Heart right ventricle (tissue), 16 donors: Measurements from ENCODE around the gene CNOT3. TPM values are rescaled to one million over a fixed set of nuclear protein-coding genes. Genes with fewer than 3 reads are reported as not detected.
A peak's percentile ranks its signal among the peaks of the same experiment; 100 is the strongest.

Experiments
- ATAC-seq, 8 donors: fragments of 200-7000 bp; cut with Tn5 transposase; one replicate each; pipeline ENCODE4 v1.9.1; 2020; ENCODE audit warnings: mild to moderate bottlenecking in 8 of 8, moderate library complexity in 8 of 8, moderate number of reproducible peaks in 1 of 8
- DNase-seq, 2 donors: peaks; one replicate each; pipeline ENCODE4 v3.0.0-alpha.2; 2020
- H3K27ac ChIP-seq, 10 donors: fragments of 200-600 bp; sonication (generic) in 2 of 10; one replicate each; pipeline versions ENCODE4 v1.5.0 to v1.8.0; 2020 to 2022; ENCODE audit warnings: mild to moderate bottlenecking in 3 of 10
- H3K27me3 ChIP-seq, 7 donors: fragments of 200-600 bp; one replicate each; pipeline ENCODE4 v1.8.0; 2021 to 2022; ENCODE audit warnings: mild to moderate bottlenecking in 2 of 7
- H3K36me3 ChIP-seq, 9 donors: fragments of 200-600 bp; sonication (generic) in 1 of 9; one replicate each; pipeline versions ENCODE4 v1.5.0 to v1.8.0; 2020 to 2022; ENCODE audit warnings: mild to moderate bottlenecking in 2 of 9
- H3K4me1 ChIP-seq, 9 donors: fragments of 200-600 bp; sonication (generic) in 1 of 9; one replicate each; pipeline versions ENCODE4 v1.5.0 to v1.8.0; 2020 to 2022; ENCODE audit warnings: mild to moderate bottlenecking in 4 of 9
- H3K4me3 ChIP-seq, 10 donors: fragments of 200-600 bp; sonication (generic) in 2 of 10; one replicate each; pipeline versions ENCODE4 v1.5.0 to v1.8.0; 2020 to 2022; ENCODE audit warnings: mild to moderate bottlenecking in 7 of 10, moderate library complexity in 2 of 10
- H3K9me3 ChIP-seq, 11 donors: fragments of 200-600 bp in 10 of 11; sonication (generic) in 2 of 11; one replicate each; pipeline versions ENCODE4 v1.5.0 to v1.8.0; 2013 to 2022; ENCODE audit warnings: mild to moderate bottlenecking in 2 of 11, control low read depth in 1 of 11, moderate library complexity in 1 of 11
- WGBS, 2 donors: extraction: QIAGEN DNeasy Blood & Tissue Kit; methylation state at CpG; one replicate each; pipeline ENCODE4 v1.1.7; 2013; ENCODE audit warnings: inconsistent platforms in 1 of 2; 5-methylcytosine and 5-hydroxymethylcytosine counted together
- intact Hi-C, 10 donors: fragments of 100-400 bp; cut with DNase I; formaldehyde crosslinking; loops; one replicate each; pipeline versions ENCODE4 v1.11.1 to v1.14.2; 2022
- polyA plus RNA-seq, 2 donors: library from polyadenylated mRNA; stranded (reverse); fragments of 200-250 nt; gene quantifications; one replicate each; pipeline ENCODE4 v1.2.3, GENCODE V29; 2013
- total RNA-seq, 10 donors: library from RNA; stranded (reverse); fragmentation: NEBNext Ultra II Directional in 3 of 10; extraction: Animal tissue kit (Norgen Biotek cat#: 25700) in 3 of 10; gene quantifications; one replicate each; pipeline versions ENCODE4 v1.2.1 to v1.2.4, GENCODE V29; 2021 to 2023
- TF ChIP-seq, protein P1 (sequence below), 9 donors: fragments of 200-600 bp; sonication (generic) in 2 of 9; IDR thresholded peaks; one replicate each; pipeline versions ENCODE4 v1.5.0 to v1.8.0; 2021 to 2022; ENCODE audit warnings: antibody characterized with exemption in 9 of 9, mild to moderate bottlenecking in 5 of 9, moderate library complexity in 1 of 9
- donor health status: Arrhythmogenic right ventricular cardiomyopathy.
- donor health status: ischemic (EF 13 %, LVEDD 7.1; RV severe dilation, severe dysfunction).
- donor health status: healthy with polysubstance abuse.
- donor health status: DM: no; HTN: yes; CAD: no.
- donor health status: DM: no; HTN: no; CAD: no.
- donor health status: ischemic (EF 25% LVEDD 6.9; RV normal size, moderate dysfunction).
- donor health status: ischemic (EF 25% LVEDD 5.7; RV mildly dilated, moderate dysfunction).
- donor health status: healthy.
- donor health status: DM: yes; HTN: yes; CAD: no.
- donor health status: Ischemic cardiomyopathy.
- donor health status: ischemic (EF 35%, LVEDD 5.7; RV mildly dilated, moderate dysfunction).
- donor health status: nonischemic (EF 11% LVEDD 7.7; RV severe dilation, severe dysfunction).
- donor health status: DM: yes; HTN: yes; CAD: no.
- donor health status: PGD.
- donor health status: ischemic (EF 29% LVEDD 5.4; RV normal size, mild dysfunction).
- donor health status: nonischemic (EF 23%, LVEDD 6.1; RV moderate dilation, normal function).

Gene CNOT3
- total and polyA plus RNA-seq, 12 donors: 14.5 to 27.8 (median 20.9) TPM

DNA sequence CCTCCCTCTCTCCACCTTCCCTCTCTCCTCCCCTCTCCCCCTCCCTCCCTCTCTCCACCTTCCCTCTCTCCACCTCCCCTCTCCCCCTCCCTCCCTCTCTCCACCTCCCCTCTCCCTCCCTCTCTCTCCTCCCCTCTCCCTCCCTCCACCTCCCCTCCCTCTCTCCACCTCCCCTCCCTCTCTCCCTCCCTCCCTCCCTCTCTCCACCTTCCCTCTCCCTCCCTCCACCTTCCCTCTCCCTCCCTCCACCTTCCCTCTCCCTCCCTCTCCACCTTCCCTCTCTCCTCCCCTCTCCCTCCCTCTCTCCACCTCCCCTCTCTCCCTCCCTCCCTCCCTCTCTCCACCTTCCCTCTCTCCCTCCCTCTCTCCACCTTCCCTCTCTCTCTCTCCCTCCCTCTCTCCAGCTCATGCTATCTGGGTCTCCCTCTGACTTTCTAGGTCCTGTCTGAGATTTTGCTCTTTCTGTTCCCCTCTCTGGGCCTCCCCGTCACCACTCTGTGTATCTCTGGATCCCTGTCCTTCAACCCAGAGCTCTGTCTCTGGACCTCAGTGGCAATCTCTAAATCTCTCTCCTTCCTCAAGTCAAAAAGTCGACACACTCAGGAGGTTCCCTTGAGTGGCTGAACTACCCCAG lies 3.5 kb upstream of the CNOT3 start:
- DNase-seq: no peak
- TF ChIP-seq, protein P1, sequence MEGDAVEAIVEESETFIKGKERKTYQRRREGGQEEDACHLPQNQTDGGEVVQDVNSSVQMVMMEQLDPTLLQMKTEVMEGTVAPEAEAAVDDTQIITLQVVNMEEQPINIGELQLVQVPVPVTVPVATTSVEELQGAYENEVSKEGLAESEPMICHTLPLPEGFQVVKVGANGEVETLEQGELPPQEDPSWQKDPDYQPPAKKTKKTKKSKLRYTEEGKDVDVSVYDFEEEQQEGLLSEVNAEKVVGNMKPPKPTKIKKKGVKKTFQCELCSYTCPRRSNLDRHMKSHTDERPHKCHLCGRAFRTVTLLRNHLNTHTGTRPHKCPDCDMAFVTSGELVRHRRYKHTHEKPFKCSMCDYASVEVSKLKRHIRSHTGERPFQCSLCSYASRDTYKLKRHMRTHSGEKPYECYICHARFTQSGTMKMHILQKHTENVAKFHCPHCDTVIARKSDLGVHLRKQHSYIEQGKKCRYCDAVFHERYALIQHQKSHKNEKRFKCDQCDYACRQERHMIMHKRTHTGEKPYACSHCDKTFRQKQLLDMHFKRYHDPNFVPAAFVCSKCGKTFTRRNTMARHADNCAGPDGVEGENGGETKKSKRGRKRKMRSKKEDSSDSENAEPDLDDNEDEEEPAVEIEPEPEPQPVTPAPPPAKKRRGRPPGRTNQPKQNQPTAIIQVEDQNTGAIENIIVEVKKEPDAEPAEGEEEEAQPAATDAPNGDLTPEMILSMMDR (IDR thresholded peaks at IDR 0.05): no peak
- Histone ChIP-seq H3K4me3 (no peak overlapping the region), H3K4me1 (peaks cover 10 to 23% (median 17%) of the 10 kb centered on the region in 9 donors), H3K27me3 (peaks cover 0 to 6% (median 0%) of the 10 kb centered on the region in 7 donors), H3K36me3 (peaks cover 0 to 38% (median 8%) of the 10 kb centered on the region in 9 donors), H3K9me3 (no peaks in the 10 kb centered on the region), H3K27ac (no peak overlapping the region)
- 63 to 79% methylated on average over 2 of the region's 2 CpGs for WGBS, 2 donors
- intact Hi-C loops: no loop called here
- no peak for ATAC-seq

DNA sequence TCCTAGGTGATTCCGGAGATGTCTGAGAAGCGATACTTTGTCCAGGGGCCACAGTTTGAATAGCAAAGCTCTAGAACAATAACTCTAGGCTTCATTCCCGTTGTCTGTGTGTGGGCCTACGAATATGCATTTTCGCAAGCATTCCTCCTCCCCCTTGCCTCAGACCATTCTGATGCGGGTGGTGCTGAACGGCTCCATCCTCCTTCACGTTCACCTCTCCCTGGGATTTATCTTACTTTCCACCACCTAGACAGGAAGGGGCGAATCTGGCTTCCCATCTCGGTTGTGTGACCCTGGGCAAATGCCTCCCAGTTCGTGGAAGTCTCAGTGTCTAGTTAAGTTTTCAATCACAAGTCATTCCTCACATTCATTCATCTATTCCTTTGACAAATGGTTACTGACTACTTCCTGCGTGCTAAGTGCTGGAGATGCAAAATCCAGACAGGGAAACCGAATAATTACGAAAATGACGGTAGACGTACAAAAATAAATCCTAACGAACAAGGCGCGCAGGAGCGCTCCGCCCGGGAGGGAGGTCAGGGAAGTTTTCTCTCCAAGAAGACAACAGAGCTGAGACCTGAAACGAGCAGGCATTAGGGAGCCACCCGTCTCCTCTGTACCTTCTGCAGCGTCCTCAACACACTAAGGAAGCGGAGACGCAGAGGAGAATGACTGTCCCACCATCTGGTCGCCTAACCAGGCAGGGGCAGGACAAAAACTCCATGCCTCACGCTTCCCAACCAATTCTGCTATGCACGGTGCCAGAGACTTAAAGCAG lies 1.3 kb upstream of the CNOT3 start:
- Histone ChIP-seq H3K4me1 (peaks cover 16 to 45% (median 38%) of the 10 kb centered on the region in 9 donors), H3K27me3 (peaks cover 0 to 6% (median 0%) of the 10 kb centered on the region in 7 donors), H3K4me3 (peak overlapping the region; percentile 7 to 69 (median 58)), H3K36me3 (peaks cover 0 to 35% (median 0%) of the 10 kb centered on the region in 9 donors), H3K27ac (peak overlapping the region in 9 of 10 donors; percentile 28 to 76 (median 61)), H3K9me3 (no peaks in the 10 kb centered on the region)
- no peak for DNase-seq
- 4% methylated on average over 30 of the region's 30 CpGs for WGBS, 2 donors
- ATAC-seq: no peak
- intact Hi-C loops: loop anchor here in 1 of 10 donors (2.0 kb wide), 1 partner anchor 21 kb away; the partner anchor contains the start of genes PRPF31 and TFPT
- TF ChIP-seq, protein P1 (IDR thresholded peaks at IDR 0.05): no peak

DNA sequence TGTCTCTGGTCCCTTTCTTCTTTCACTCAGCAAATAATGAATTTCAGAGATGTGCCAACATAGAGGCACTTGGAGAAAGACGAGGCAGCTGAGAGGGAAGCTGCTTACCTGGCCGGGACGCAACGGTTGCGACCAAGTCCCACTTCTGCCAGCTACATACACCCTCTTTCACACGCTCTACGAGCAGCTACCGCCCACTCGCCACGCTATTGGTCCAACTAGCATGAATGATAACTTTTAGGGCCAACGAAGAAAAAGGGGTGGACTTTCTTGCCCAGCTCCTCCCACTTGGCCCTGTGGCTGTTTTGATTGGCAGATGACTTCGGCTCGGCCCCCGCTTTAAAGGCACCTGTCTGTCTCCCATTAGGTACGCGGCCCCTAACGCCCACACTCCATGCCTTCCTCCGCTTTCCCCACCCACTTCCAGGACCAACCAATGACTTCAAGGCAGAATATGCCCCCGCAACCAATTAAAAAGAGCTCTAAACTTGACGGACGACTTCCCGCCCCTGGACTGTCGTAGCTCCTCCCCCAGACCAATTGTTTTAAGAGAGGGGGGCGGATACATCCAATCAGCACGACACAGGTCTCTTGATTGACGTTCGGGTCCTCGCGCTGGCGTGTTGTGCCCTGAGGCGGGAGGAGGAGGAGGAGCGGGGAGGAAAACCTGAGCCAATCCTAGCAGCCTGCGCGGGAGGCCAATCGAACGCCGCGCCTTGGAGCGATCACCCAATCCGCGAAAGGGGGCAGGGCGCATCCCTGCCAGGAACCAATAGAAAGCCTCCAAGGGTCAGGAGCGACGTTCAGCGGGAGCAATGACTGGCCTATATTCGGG lies 481 bp upstream of the CNOT3 start:
- Histone ChIP-seq H3K4me1 (peaks cover 16 to 51% (median 39%) of the 10 kb centered on the region in 9 donors), H3K9me3 (no peaks in the 10 kb centered on the region), H3K27me3 (peaks cover 0 to 6% (median 0%) of the 10 kb centered on the region in 7 donors), H3K4me3 (peak overlapping the region; percentile 7 to 100 (median 99)), H3K27ac (peak overlapping the region in 9 of 10 donors; percentile 95 to 99 (median 98)), H3K36me3 (peaks cover 0 to 35% (median 0%) of the 10 kb centered on the region in 9 donors)
- TF ChIP-seq, protein P1 (IDR thresholded peaks at IDR 0.05): no peak
- 0% methylated on average over 46 of the region's 46 CpGs for WGBS, 2 donors
- DNase-seq (peak; percentile 99 to 100), ATAC-seq (peak; percentile 90 to 95 (median 94))
- intact Hi-C loops: loop anchor here in 2 of 10 donors (1.0 to 2.0 kb wide), 2 partner anchors 22 kb away; partner anchors contain the start of genes PRPF31 (in 2 of the 2) and TFPT (in 2 of the 2)
